Pericardium fibroblast (primary cell): ENCODE results near the gene ZNF888. TPM values are rescaled to one million over a fixed set of nuclear protein-coding genes. Genes with fewer than 3 reads are reported as not detected.

Source experiments
- total RNA-seq: library from RNA; depleted of rRNA; stranded (reverse); fragments of >200 nt; gene quantifications from 2 replicates; pipeline ENCODE4 v1.2.3, GENCODE V29; 2015

The ZNF888 gene
- total RNA-seq: 0.68 and 1.4 TPM in 2 replicates

GRCh38 chr19:52922841-52923777 lies at the start of gene ZNF888:
ZNF888 (minus strand) TSS chr19:52923428; CDS start chr19:52917873, 5,555 bp downstream.

GRCh38 chr19:52962394-52963246 lies 39.4 kb upstream of the ZNF888 start, which contains the start of gene ZNF816:
ZNF816 (minus strand) TSS chr19:52962881; CDS start chr19:52956089, 6,792 bp downstream.

GRCh38 chr19:52897138-52897935 lies 25.9 kb downstream of the ZNF888 start, which contains the start of gene ZNF320:
ZNF320 (minus strand) TSS chr19:52897635; CDS start chr19:52890255, 7,380 bp downstream.

GRCh38 chr19:52857378-52858191 lies 65.6 kb downstream of the ZNF888 start, which contains the start of gene ZNF468:
ZNF468 (minus strand) TSS chr19:52857619; CDS start chr19:52854272, 3,347 bp downstream.

Other genes with a start within 250 kb of the ZNF888 start
- 3.7 and 9.4 TPM in 2 replicates for gene ZNF611, start 188.4 kb downstream of the ZNF888 start, total RNA-seq
- gene ZNF600, start 136.6 kb downstream of the ZNF888 start, total RNA-seq: 1.4 and 2.3 TPM in 2 replicates
- gene ZNF28, start 101.8 kb downstream of the ZNF888 start, total RNA-seq: 4.7 and 6.1 TPM in 2 replicates
- 7.2 and 8.2 TPM in 2 replicates for gene ZNF468, start 65.8 kb downstream of the ZNF888 start, total RNA-seq
- gene ZNF320, start 25.8 kb downstream of the ZNF888 start, total RNA-seq: 4.1 and 5.5 TPM in 2 replicates
- 2.7 and 4.7 TPM in 2 replicates for gene ZNF816, start 39.5 kb upstream of the ZNF888 start, total RNA-seq
- gene ERVV-1, start 90.5 kb upstream of the ZNF888 start, total RNA-seq: not detected in 2 replicates
- not detected in 2 replicates for gene ERVV-2, start 121.3 kb upstream of the ZNF888 start, total RNA-seq
- 12.9 and 16.6 TPM in 2 replicates for gene ZNF160, start 180.0 kb upstream of the ZNF888 start, total RNA-seq
- gene ZNF415, start 209.5 kb upstream of the ZNF888 start, total RNA-seq: 2.1 and 4.7 TPM in 2 replicates
- 3.3 and 3.6 TPM in 2 replicates for gene ZNF347, start 235.6 kb upstream of the ZNF888 start, total RNA-seq